Measurements from ENCODE around the gene MIER3. TPM values are rescaled to one million over a fixed set of nuclear protein-coding genes. Genes with fewer than 3 reads are reported as not detected.

MIER3 gene
- total and polyA plus RNA-seq, 5 donors from 2014 or later, result 6.1 to 23.1 (median 7.2) TPM

DNA sequence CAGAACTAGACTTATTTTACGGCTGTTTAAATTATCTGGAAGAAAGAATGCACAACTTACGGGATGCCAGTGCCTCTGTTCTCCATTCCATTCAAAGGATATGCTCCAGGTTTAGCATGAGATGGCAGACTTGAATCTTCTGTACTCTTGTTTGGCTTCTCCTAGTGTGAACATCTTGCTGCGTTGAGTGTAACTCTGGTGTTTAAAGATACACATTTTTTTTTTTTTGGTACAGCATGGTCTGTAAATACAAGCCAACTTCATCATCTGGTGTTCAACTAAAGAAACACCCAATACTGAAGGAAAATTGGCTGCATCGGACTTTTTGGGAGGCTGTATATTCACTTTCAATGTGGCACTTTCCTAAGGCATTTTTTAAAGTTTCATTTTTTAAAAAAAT lies 7.4 kb upstream of the MIER3 start:
- peaks cover 0 to 1% (median 0%) of the 10 kb centered on the region in 7 donors for H3K9me3 Mint-ChIP-seq
- H3K27ac Mint-ChIP-seq, result no peak overlapping the region
- no peak for DNase-seq

DNA sequence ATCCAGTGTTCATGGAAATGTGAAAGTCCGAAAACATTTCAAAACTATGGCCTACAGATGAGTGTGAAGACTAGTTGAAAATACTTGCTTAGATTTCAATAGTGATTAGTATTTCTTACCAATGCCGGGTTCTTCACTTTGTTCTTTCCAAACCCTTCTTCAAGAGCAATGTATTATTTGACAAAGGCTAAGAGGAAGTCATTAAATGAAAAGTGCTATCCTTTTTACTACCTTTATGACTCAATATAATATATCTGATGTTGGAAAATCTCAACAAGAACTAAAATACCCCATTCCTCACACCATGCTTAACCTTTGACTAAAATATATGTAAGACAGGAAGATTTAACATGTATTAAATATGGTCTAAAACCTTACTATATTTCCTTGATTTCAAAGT lies 6.7 kb upstream of the MIER3 start:
- H3K4me1 ChIP-seq (ENCODE audit: control insufficient read depth, insufficient read depth, low read length, poor library complexity, severe bottlenecking), result no peaks in the 10 kb centered on the region

More for the DNA sequence above, 7.4 kb upstream of the MIER3 start:
- Histone ChIP-seq H3K27me3 (ENCODE audit: control insufficient read depth, insufficient read depth, low read length) (peaks cover 62% of the 10 kb centered on the region), H3K4me3 (ENCODE audit: low read depth, low read length) (no peak overlapping the region), H3K4me1 (ENCODE audit: control insufficient read depth, insufficient read depth, low read length, poor library complexity, severe bottlenecking) (no peaks in the 10 kb centered on the region), H3K36me3 (ENCODE audit: control insufficient read depth, insufficient read depth, low read length) (no peaks in the 10 kb centered on the region), H3K9me3 (ENCODE audit: control insufficient read depth in 2 of 2, low read length in 2 of 2) (no peaks in the 10 kb centered on the region), H3K27ac (ENCODE audit: insufficient read depth, low read length, poor library complexity, severe bottlenecking) (no peak overlapping the region)
- H3K4me1 Mint-ChIP-seq, result peaks cover 0 to 3% (median 0%) of the 10 kb centered on the region in 4 donors
- no peak overlapping the region for H3K4me3 Mint-ChIP-seq
- H3K36me3 Mint-ChIP-seq, result no peaks in the 10 kb centered on the region
- peaks cover 65% of the 10 kb centered on the region for H3K27me3 Mint-ChIP-seq
- ATAC-seq (ENCODE audit: low read depth in 2 of 2), result no peak

DNA sequence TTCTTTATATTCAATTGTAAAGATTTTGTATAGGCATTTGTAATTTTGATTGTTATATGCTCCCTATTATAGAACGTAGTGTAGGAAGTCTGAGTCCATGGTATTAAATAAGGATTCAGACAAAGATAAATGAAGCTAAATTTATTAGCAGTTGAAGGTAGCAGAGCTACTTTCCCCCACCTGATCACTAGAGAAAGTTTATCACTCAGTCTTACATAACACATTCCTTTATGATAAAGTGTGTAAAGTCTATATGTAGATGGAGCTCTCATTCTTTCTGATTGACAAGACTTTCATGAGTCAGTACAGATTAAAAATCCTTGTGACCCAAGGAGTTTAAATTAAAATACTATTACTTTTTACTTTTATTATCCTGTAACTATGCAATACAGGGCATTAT lies 2.3 kb upstream of the MIER3 start:
- no peak for ATAC-seq (ENCODE audit: low read depth in 2 of 2)
- no peak overlapping the region for H3K27ac ChIP-seq (ENCODE audit: insufficient read depth, low read length, poor library complexity, severe bottlenecking)
- Mint-ChIP-seq H3K27ac (no peak overlapping the region), H3K27me3 (peaks cover 56% of the 10 kb centered on the region), H3K4me3 (peak overlapping the region in 3 of 4 donors; percentile 21 to 76 (median 70)), H3K9me3 (peaks cover 0 to 1% (median 0%) of the 10 kb centered on the region in 7 donors), H3K36me3 (no peaks in the 10 kb centered on the region), H3K4me1 (peaks cover 15 to 19% (median 16%) of the 10 kb centered on the region in 4 donors)
- no peak overlapping the region for H3K4me3 ChIP-seq (ENCODE audit: low read depth, low read length)
- H3K4me1 ChIP-seq (ENCODE audit: control insufficient read depth, insufficient read depth, low read length, poor library complexity, severe bottlenecking), result peaks cover 22% of the 10 kb centered on the region
- H3K9me3 ChIP-seq (ENCODE audit: control insufficient read depth in 2 of 2, low read length in 2 of 2), result no peaks in the 10 kb centered on the region
- no peaks in the 10 kb centered on the region for H3K36me3 ChIP-seq (ENCODE audit: control insufficient read depth, insufficient read depth, low read length)
- H3K27me3 ChIP-seq (ENCODE audit: control insufficient read depth, insufficient read depth, low read length), result peaks cover 49% of the 10 kb centered on the region
- DNase-seq, result no peak

More for the DNA sequence above, 6.7 kb upstream of the MIER3 start:
- H3K27ac ChIP-seq (ENCODE audit: insufficient read depth, low read length, poor library complexity, severe bottlenecking), result no peak overlapping the region
- Mint-ChIP-seq H3K27me3 (peaks cover 68% of the 10 kb centered on the region), H3K36me3 (no peaks in the 10 kb centered on the region), H3K27ac (no peak overlapping the region), H3K4me3 (no peak overlapping the region), H3K4me1 (peaks cover 0 to 3% (median 0%) of the 10 kb centered on the region in 4 donors), H3K9me3 (peaks cover 0 to 1% (median 0%) of the 10 kb centered on the region in 7 donors)
- no peak overlapping the region for H3K4me3 ChIP-seq (ENCODE audit: low read depth, low read length)
- no peak for ATAC-seq (ENCODE audit: low read depth in 2 of 2)
- H3K9me3 ChIP-seq (ENCODE audit: control insufficient read depth in 2 of 2, low read length in 2 of 2), result no peaks in the 10 kb centered on the region
- no peaks in the 10 kb centered on the region for H3K36me3 ChIP-seq (ENCODE audit: control insufficient read depth, insufficient read depth, low read length)
- H3K27me3 ChIP-seq (ENCODE audit: control insufficient read depth, insufficient read depth, low read length), result peaks cover 68% of the 10 kb centered on the region
- DNase-seq, result no peak

DNA sequence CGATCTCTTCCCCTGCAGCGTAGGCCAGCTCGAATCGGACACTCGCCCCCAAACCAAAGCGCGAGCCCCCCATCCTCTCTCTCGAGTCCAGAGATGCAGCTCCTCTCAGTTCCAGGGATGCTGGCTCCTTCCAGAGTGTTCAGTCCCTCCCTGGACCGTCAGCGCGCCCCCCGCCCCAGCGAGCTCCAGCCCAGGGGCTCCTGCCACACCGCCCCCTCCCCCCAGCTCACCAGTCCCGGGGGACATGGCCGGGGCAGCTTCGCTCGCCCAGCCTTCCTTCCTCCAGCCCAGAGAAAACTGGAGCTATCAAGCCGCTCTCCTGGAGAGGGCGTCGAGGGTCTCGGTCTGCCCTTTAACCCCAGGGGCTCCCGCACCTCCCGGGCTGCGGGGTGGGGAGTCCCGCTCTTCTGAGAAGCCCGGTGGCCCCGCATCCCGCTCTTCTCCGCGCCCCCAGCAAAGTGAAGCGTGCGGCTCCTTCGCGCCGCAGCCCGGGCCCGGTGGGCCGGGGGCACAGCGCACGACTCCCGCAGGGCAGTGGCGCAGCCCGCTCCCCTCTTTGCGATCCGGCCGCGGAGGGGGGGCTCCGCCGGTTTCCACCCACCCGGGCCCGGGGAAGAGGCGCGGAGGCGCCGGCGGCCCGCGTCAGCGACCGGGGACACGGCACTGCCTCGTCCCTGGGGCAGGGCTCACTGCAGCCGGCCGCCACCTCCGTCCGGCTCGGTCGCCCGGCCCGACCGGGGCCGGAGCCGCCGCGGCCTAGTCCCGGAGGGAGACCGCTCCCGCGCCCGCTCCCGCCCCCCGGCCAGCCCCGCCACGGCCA lies 587 bp downstream of the MIER3 start:
- Mint-ChIP-seq H3K4me3 (peak overlapping the region; percentile 95 to 98 (median 96)), H3K36me3 (peaks cover 3% of the 10 kb centered on the region), H3K27me3 (peaks cover 31% of the 10 kb centered on the region), H3K27ac (peak overlapping the region in 2 of 3 donors; percentile 90 to 92), H3K4me1 (peaks cover 15 to 30% (median 17%) of the 10 kb centered on the region in 4 donors), H3K9me3 (no peaks in the 10 kb centered on the region)
- peak; percentile 14 to 23 for ATAC-seq (ENCODE audit: low read depth in 2 of 2)
- H3K27me3 ChIP-seq (ENCODE audit: control insufficient read depth, insufficient read depth, low read length), result peaks cover 31% of the 10 kb centered on the region
- peak; percentile 16 to 26 (median 22) for DNase-seq
- peak overlapping the region; percentile 79 for H3K4me3 ChIP-seq (ENCODE audit: low read depth, low read length)
- peak overlapping the region; percentile 39 for H3K27ac ChIP-seq (ENCODE audit: insufficient read depth, low read length, poor library complexity, severe bottlenecking)
- peaks cover 3% of the 10 kb centered on the region for H3K36me3 ChIP-seq (ENCODE audit: control insufficient read depth, insufficient read depth, low read length)
- H3K9me3 ChIP-seq (ENCODE audit: control insufficient read depth in 2 of 2, low read length in 2 of 2), result no peaks in the 10 kb centered on the region
- peaks cover 22% of the 10 kb centered on the region for H3K4me1 ChIP-seq (ENCODE audit: control insufficient read depth, insufficient read depth, low read length, poor library complexity, severe bottlenecking)

DNA sequence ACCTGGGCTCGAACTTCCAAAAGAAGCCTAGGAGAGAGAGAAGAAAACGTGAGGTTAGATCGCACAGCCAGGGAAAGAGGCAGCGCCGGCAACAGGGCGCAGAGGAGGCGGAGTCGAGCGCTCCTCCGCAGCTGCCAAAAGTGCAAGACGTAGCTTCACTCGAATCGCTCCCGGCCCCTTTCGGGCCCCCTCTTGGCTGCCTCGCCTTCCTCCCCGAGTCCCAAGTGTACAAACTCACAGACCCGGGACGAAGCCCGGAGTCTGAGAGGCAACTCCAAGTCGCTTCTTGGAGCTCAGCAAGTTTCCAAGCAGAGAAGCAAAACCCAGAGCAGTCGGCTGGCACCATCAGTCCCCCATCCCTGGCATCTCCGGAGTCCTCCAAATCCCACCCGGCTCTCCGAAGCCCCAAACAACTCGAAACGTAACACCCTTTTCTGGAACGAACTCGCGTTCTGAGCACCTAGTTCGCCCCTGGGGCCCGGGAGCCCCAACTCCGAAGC lies 1.2 kb downstream of the MIER3 start:
- Histone ChIP-seq H3K4me3 (ENCODE audit: low read depth, low read length) (peak overlapping the region; percentile 79), H3K9me3 (ENCODE audit: control insufficient read depth in 2 of 2, low read length in 2 of 2) (no peaks in the 10 kb centered on the region), H3K27ac (ENCODE audit: insufficient read depth, low read length, poor library complexity, severe bottlenecking) (peak overlapping the region; percentile 39), H3K4me1 (ENCODE audit: control insufficient read depth, insufficient read depth, low read length, poor library complexity, severe bottlenecking) (peaks cover 22% of the 10 kb centered on the region), H3K36me3 (ENCODE audit: control insufficient read depth, insufficient read depth, low read length) (peaks cover 9% of the 10 kb centered on the region), H3K27me3 (ENCODE audit: control insufficient read depth, insufficient read depth, low read length) (peaks cover 25% of the 10 kb centered on the region)
- H3K27me3 Mint-ChIP-seq, result peaks cover 25% of the 10 kb centered on the region
- peak overlapping the region; percentile 95 to 98 (median 96) for H3K4me3 Mint-ChIP-seq
- H3K36me3 Mint-ChIP-seq, result peaks cover 8% of the 10 kb centered on the region
- H3K9me3 Mint-ChIP-seq, result no peaks in the 10 kb centered on the region
- DNase-seq (peak; percentile 22 to 67 (median 30)), ATAC-seq (ENCODE audit: low read depth in 2 of 2) (peak; percentile 42)
- peaks cover 19 to 32% (median 22%) of the 10 kb centered on the region in 4 donors for H3K4me1 Mint-ChIP-seq
- peak overlapping the region; percentile 10 to 92 (median 90) for H3K27ac Mint-ChIP-seq

DNA sequence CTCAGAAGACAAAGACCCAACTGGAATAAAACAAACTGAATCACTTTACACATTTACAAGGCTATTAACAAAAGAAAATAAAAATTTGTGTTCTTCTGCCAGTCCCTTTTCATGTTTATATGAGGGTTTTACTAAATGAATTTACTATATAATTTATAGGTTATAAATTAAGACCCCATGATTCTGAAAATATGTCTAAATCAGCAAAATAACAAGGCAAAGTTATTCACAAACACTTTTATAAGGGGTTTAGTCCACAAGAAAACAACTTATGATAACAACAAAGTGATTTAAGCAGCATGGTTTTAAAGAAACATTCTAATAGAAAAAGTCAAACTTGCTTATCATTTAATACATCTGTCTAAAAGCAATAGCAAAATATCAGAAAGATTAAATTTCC lies 4.9 kb downstream of the MIER3 start:
- H3K36me3 Mint-ChIP-seq, result peaks cover 27% of the 10 kb centered on the region
- ATAC-seq (ENCODE audit: low read depth in 2 of 2), result no peak
- H3K36me3 ChIP-seq (ENCODE audit: control insufficient read depth, insufficient read depth, low read length), result peaks cover 33% of the 10 kb centered on the region

DNA sequence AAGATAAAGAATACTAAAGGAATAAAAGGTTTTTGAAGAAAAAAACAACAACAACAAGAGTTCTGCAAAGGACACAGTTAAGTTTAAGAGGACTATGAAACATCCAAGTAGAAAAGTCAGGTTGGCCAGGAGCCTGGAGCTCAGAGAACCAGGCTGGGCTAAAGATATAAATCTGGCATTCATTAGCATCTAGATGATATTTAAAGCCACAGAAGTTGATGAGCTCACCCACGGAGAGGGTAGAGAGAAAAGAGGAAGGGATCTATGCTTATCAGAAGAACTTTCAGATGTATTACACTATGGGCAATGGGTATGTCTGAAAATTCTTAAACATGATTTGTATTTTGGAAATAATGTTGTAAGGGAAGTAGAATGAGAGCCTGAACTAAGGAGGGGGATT lies 9.9 kb downstream of the MIER3 start:
- peak overlapping the region in 1 of 3 donors; percentile 30 for H3K27ac Mint-ChIP-seq
- Histone ChIP-seq H3K9me3 (ENCODE audit: control insufficient read depth in 2 of 2, low read length in 2 of 2) (no peaks in the 10 kb centered on the region), H3K4me1 (ENCODE audit: control insufficient read depth, insufficient read depth, low read length, poor library complexity, severe bottlenecking) (no peaks in the 10 kb centered on the region), H3K27me3 (ENCODE audit: control insufficient read depth, insufficient read depth, low read length) (no peaks in the 10 kb centered on the region), H3K36me3 (ENCODE audit: control insufficient read depth, insufficient read depth, low read length) (peaks cover 75% of the 10 kb centered on the region), H3K27ac (ENCODE audit: insufficient read depth, low read length, poor library complexity, severe bottlenecking) (no peak overlapping the region), H3K4me3 (ENCODE audit: low read depth, low read length) (no peak overlapping the region)
- H3K27me3 Mint-ChIP-seq, result no peaks in the 10 kb centered on the region
- peaks cover 14 to 24% (median 16%) of the 10 kb centered on the region in 4 donors for H3K4me1 Mint-ChIP-seq
- peaks cover 46% of the 10 kb centered on the region for H3K36me3 Mint-ChIP-seq
- no peaks in the 10 kb centered on the region for H3K9me3 Mint-ChIP-seq
- DNase-seq (no peak), ATAC-seq (ENCODE audit: low read depth in 2 of 2) (no peak)
- H3K4me3 Mint-ChIP-seq, result no peak overlapping the region

More for the DNA sequence above, 4.9 kb downstream of the MIER3 start:
- peaks cover 19 to 32% (median 28%) of the 10 kb centered on the region in 4 donors for H3K4me1 Mint-ChIP-seq
- H3K27me3 Mint-ChIP-seq, result no peaks in the 10 kb centered on the region
- H3K4me3 ChIP-seq (ENCODE audit: low read depth, low read length), result no peak overlapping the region
- H3K9me3 ChIP-seq (ENCODE audit: control insufficient read depth in 2 of 2, low read length in 2 of 2), result no peaks in the 10 kb centered on the region
- no peaks in the 10 kb centered on the region for H3K9me3 Mint-ChIP-seq
- H3K27me3 ChIP-seq (ENCODE audit: control insufficient read depth, insufficient read depth, low read length), result no peaks in the 10 kb centered on the region
- H3K4me3 Mint-ChIP-seq, result no peak overlapping the region
- no peak overlapping the region for H3K27ac ChIP-seq (ENCODE audit: insufficient read depth, low read length, poor library complexity, severe bottlenecking)
- H3K27ac Mint-ChIP-seq, result no peak overlapping the region
- H3K4me1 ChIP-seq (ENCODE audit: control insufficient read depth, insufficient read depth, low read length, poor library complexity, severe bottlenecking), result peaks cover 17% of the 10 kb centered on the region
- DNase-seq, result no peak

All from CD4-positive, CD25-positive, alpha-beta regulatory T cell (primary cell).